GM04504 (cell line): ENCODE results near the gene SHISAL2A.
A peak's percentile ranks its signal among the peaks of the same experiment; 100 is the strongest.
"Not testable (repeated sequence)": the region's sequence is repeated elsewhere in the genome, so short reads cannot be mapped to it uniquely, and the experiment has no call there.

ENCODE experiments used
- DNase-seq: peaks from one replicate; pipeline ENCODE4 v3.0.0-alpha.2; 2012; ENCODE audit warnings: low read depth

Gene SHISAL2A

DNA sequence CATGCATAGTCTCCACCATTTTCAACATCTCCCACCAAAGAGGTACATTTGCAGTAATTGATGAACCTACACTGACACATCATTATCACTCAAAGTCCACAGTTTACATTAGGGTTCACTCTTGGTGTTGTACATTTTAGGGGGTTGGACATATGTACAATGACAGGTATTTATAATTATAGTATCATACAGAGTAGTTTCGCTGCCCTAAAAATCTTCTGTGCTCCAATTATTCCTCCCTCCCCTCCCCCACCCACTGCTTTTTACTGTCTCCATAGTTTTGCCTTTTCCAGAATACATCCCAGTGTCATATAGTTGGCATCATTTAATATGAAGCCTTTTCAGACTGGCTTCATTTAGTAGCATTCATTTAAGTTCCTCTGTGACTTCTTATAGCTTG, 51.6 kb downstream of the SHISAL2A start:
- no peak for DNase-seq

DNA sequence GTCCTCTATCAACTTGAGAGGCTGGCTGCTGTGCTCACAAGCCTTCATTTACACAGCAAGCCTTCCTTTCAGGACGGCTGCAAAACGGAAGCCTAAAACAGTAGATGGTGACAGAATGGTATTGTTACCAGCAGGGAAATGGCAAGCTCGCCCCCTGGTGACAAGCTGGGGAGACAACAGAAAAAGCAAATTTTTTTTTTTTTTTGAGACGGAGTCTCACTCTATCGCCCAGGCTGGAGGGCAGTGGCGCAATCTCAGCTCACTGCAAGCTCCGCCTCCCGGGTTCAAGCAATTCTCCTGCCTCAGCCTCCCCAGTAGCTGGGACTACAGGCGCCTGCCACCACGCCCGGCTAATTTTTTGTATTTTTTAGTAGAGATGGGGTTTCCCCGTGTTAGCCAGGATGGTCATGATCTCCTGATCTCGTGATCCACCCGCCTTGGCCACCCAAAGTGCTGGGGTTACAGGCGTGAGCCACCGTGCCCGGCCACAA, 53.3 kb downstream of the SHISAL2A start:
- peak; percentile 36 for DNase-seq

DNA sequence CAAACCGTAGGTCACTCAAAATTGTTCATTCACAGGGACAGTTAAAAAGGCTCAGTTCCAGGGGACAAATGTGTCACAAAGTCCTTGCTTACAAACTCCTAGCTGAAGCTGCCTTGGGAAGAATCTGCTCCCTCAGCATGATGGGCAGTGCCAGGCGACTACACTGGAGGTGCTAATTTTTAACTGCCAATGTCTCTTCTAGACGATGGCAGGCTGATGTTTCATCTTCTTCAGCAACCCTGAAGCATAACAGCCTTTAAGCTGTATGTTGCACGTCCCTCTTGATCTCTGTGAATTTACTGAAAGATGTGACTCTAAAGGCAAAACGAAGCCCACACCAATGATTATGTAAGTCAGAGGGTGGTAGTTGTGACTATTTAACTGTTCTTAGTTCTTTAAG, 53.9 kb downstream of the SHISAL2A start:
- DNase-seq = no peak

DNA sequence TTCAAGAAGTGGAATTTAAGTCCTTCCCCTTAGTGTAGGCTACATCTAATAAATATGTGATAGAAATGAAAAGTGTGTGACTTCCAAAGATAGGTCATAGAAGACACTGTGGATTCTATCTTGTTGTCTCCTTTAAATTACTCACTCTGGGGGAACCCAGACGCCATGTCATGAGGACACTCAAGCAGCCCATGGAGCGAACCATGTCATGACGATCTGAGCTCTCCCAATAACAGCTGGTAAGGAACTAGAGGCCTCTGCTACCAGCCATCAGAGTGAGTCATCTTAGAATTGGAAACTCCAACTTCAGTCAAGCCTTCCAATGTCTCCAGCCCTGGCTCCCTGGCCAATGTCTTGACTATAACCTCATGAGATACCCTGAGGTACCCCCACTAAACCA, 58.9 kb downstream of the SHISAL2A start:
- DNase-seq = no peak

DNA sequence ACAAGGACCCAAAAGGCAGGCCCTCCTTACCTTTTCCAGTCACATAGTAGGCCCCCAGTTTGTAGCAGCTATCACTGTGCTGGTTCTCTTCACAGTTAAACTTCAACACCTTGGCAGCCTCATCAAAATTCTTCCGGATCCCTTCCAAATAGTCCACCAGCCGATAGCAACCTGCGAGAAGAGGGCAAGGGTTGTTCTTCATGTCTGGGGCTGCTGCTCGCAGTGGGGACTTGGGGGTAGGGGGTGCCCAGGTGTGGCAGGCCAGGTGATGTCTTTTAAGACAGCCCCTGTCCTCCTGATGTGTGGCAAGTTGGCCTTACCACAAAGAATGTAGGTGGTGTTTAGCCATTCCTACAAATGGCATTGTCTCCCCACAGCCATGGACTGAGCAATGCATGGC, 59.7 kb downstream of the SHISAL2A start:
- no peak for DNase-seq

DNA sequence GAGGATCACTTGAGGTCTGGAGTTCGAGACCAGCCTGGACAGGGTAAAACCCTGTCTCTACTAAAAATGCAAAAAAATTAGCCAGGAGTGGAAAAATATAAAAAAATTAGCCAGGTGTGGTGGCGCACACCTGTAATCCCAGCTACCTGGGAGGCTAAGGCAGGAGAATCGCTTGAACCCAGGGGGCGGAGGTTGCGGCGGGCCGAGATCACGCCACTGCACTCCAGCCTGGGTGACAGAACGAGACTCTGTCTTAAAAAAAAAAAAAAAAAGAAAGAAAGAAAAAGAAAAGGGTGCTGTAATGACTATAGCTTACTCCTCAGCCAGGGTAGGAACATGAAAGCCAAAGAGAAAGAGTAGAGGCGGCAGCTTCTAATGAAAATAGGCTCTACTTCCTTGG, 60.4 kb downstream of the SHISAL2A start:
- not testable (repeated sequence) for DNase-seq

DNA sequence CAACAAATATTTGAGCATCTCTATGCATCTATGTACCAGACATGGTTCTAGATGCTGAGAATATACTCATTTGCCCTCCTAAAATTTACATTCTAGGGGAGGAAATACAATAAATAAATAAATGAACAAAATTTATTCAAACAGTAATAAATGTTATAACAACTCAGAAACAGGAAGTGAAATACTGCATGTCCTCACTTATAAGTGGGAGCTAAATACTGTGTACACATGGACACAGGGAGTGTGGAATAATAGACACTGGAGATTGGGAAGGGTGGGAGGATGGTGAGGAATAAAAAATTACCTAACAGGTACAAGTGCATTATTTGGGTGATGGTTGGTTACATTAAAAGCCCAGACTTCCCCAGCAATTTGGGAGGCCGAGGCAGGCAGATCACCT, 60.9 kb downstream of the SHISAL2A start:
- DNase-seq = no peak

DNA sequence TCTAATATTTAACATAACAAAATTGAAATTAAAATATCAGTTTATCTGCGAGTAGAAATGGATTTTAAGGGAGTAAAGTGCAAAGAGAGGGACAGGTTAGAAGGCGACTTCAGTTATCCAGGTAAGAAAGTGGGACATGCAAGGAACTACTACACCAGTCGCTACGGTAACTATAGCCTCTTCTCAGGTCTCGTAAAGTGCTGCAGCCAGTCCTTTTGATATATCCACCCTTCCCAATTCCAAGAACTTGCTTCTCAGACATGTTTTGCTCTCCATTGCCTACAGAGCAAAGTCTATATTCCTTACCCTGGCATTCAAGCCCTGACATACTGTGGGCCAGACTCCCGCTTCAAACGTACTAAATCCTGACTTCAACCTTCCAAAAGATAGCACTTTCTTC, 62.7 kb downstream of the SHISAL2A start:
- DNase-seq = no peak

DNA sequence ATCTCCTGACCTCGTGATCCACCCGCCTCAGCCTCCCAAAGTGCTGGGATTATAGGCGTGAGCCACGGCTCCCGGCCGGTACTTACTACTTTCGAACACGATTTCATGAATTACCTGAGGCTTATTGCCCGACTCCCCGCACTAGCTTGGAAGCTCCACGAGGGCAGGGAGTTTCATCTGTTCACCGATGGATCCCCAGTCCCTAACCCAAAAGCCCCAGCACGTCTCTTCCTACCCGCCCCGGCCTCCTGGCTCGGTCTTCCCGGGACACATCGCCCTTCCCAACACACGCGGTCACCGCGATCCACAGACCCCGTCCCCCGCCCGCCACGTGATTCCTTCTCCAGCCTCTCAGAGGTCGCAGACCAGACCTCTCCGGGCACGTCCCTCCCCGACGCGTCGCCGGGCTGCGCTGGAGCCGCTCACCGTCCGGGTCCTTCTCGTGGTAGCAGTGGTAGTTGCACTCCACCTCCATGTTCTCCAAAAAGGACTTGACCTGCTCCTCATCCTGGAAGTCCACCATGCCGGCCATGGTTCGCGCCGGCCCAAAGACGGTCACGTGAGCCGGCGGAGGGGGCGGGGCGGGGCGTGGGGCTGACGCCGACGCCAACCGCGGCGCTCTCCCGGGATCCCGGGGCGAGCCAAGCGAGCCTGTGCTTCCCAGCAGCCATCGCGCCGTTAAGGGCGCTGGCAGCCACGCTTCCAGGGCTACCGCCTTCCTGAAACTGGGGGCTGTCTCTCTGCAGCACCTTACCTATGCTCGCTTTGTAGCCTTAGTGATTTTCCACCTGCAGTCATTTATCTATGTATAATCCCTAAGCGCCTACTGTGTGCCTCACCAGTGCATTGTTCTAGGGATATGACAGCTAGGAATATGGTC, 65.1 kb downstream of the SHISAL2A start, which contains the start of gene COA7:
Gene COA7 (minus strand): TSS at position 553 of the 880 bp plus-strand sequence. CDS start 21 bp downstream, at position 532.
- peak; percentile 62 for DNase-seq

DNA sequence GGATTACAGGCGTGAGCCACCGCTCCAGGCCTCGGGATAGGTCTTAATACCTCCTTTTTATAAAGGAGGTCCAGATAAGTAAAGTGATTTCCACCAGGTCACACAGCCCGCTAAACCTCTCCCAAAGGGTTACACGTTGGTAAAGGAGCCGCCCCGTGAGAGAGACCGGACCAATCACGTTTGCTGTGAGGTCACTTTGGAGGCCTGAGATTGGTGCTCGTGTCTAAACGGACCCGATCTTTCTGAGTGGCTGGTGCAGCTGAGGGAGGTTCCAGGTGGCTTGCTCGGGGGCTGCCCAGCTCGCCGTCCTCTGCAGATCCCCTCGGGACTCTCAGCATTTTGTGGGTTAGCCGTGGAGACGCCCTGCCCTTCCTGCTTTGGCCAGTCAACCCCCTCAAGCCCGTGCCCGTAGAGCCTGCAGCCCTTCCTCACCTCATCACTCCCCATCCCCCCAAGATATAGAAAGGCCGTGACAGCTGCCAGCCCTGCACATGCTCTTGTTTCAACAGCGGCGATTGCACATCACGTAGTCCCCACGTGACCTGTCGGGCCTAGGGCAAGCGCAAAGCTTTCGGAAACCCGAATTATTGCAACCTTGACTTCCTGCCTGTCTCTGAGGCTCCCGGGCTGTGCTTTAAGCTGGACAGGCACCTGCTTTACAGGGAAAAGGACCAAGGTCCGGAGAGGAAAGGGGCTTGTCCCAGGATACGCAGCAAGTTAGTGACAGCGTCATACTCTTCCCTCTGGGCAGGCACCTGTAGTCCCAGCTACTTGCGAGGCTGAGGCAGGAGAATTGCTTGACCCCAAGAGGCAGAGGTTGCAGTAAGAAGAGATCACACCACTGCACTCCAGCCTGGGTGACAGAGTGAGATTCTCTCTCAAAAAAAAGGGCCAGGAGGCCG, 70.2 kb downstream of the SHISAL2A start:
- peak; percentile 72 for DNase-seq

DNA sequence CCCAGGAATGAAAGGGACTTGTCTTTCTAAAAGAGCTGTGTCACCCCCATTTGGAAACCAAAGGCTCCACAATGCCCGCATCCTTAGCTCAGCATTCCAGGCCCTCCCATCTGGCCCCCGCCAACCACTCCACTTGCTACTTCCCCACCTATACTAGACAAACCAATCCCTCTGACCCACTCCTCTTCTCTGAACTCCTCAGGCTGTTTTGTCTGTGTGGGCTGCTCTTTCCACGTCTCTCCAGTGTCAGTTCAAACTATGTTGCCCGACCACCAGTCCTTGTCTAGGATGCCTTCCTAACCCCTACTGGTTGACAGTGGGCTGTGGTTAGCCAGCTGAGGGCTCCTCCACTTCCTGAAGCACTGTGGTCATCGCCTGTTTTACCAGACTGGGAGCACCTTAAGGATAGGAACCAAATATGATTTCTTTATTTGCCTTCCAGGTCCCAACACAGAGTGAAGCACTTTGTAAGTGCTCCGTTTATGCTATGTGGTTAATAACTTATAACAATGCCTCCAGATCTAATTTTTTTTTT, 73.2 kb downstream of the SHISAL2A start:
- DNase-seq = no peak
